WTC11 (cell line): ENCODE results near the gene RAMACL. TPM values are rescaled to one million over a fixed set of nuclear protein-coding genes. Genes with fewer than 3 reads are reported as not detected.

Experiments used
- ATAC-seq: fragments of 200-7000 bp; cut with Tn5 transposase; 2 replicates; pipeline ENCODE4 v1.10.0; 2021; ENCODE audit warnings: mild to moderate bottlenecking, moderate library complexity
- CTCF ChIA-PET: fragments of 300-600 bp; sonication (Branson Sonifier 250); formaldehyde crosslinking; loops from one replicate; lab custom pipeline; 2021; ENCODE audit warnings: antibody characterized with exemption; lab: Charles Lee
- POLR2A ChIA-PET: fragments of 350-600 bp; sonication (Branson Sonifier 250); formaldehyde crosslinking; loops from one replicate; lab custom pipeline; 2021; ENCODE audit warnings: antibody characterized with exemption; lab: Charles Lee
- DNase-seq: peaks from one replicate; pipeline ENCODE4 v3.0.0; 2021; ENCODE audit warnings: low spot score
- H3K27ac Mint-ChIP-seq: 2 replicates; pipeline ENCODE4 v1.8.0; 2021; ENCODE audit warnings: mixed read lengths
- H3K27me3 Mint-ChIP-seq: 2 replicates; pipeline ENCODE4 v1.8.0; 2021; ENCODE audit warnings: low read depth, mild to moderate bottlenecking, moderate library complexity, mixed read lengths
- H3K36me3 Mint-ChIP-seq: 2 replicates; pipeline ENCODE4 v1.8.0; 2021; ENCODE audit warnings: mixed read lengths
- H3K4me1 Mint-ChIP-seq: 2 replicates; pipeline ENCODE4 v1.8.0; 2022; ENCODE audit warnings: mixed read lengths
- H3K4me3 Mint-ChIP-seq: 2 replicates; pipeline ENCODE4 v1.8.0; 2021; ENCODE audit warnings: mild to moderate bottlenecking, moderate library complexity, mixed read lengths
- H3K9me3 Mint-ChIP-seq: 2 replicates; pipeline ENCODE4 v1.8.0; 2021; ENCODE audit warnings: mixed read lengths
- CBFB ChIP-seq: sonication (generic); formaldehyde crosslinking; IDR thresholded peaks from 2 replicates; pipeline ENCODE4 v1.8.1; 2022; ENCODE audit warnings: mild to moderate bottlenecking, low read depth, missing genetic modification reagents
- CREB1 ChIP-seq: sonication (generic); formaldehyde crosslinking; IDR thresholded peaks from 2 replicates; pipeline ENCODE4 v1.8.0; 2023; ENCODE audit warnings: mild to moderate bottlenecking, missing genetic modification reagents
- CREM ChIP-seq: sonication (generic); formaldehyde crosslinking; IDR thresholded peaks from 2 replicates; pipeline ENCODE4 v1.8.1; 2022; ENCODE audit warnings: mild to moderate bottlenecking, missing genetic modification reagents, moderate library complexity
- EMX1 ChIP-seq: fragments of 250-450 bp; sonication (Bioruptor Pico); IDR thresholded peaks from 2 replicates; pipeline ENCODE4 v1.8.0; 2021; ENCODE audit warnings: mild to moderate bottlenecking
- FOXK1 ChIP-seq: sonication (generic); formaldehyde crosslinking; IDR thresholded peaks from 2 replicates; pipeline ENCODE4 v1.8.0; 2022; ENCODE audit warnings: mild to moderate bottlenecking, moderate library complexity, missing genetic modification reagents
- GRHL2 ChIP-seq: fragments of 250-450 bp; sonication (Bioruptor Pico); IDR thresholded peaks from 2 replicates; pipeline ENCODE4 v1.8.0; 2022; ENCODE audit warnings: mild to moderate bottlenecking, moderate library complexity; ENCODE audit not compliant: insufficient replicate concordance, severe bottlenecking
- MYBL2 ChIP-seq: sonication (generic); formaldehyde crosslinking; IDR thresholded peaks from 2 replicates; pipeline ENCODE4 v1.8.1; 2023; ENCODE audit warnings: mild to moderate bottlenecking, moderate library complexity, missing genetic modification reagents
- NR1H2 ChIP-seq: sonication (generic); formaldehyde crosslinking; IDR thresholded peaks from 2 replicates; pipeline ENCODE4 v1.9.0; 2021; ENCODE audit warnings: mild to moderate bottlenecking, moderate library complexity, missing genetic modification reagents
- NR2C2 ChIP-seq: sonication (generic); formaldehyde crosslinking; IDR thresholded peaks from 2 replicates; pipeline ENCODE4 v1.8.0; 2022; ENCODE audit warnings: mild to moderate bottlenecking, missing genetic modification reagents
- PRDM15 ChIP-seq: sonication (generic); formaldehyde crosslinking; IDR thresholded peaks from 2 replicates; pipeline ENCODE4 v1.8.0; 2022; ENCODE audit warnings: missing genetic modification reagents
- SP1 ChIP-seq: sonication (generic); formaldehyde crosslinking; conservative IDR thresholded peaks from 2 replicates; pipeline ENCODE4 v1.8.1; 2022; ENCODE audit warnings: missing genetic modification reagents
- TCF7 ChIP-seq: sonication (generic); formaldehyde crosslinking; IDR thresholded peaks from 2 replicates; pipeline ENCODE4 v1.8.0; 2022; ENCODE audit warnings: mild to moderate bottlenecking, low read depth, missing genetic modification reagents, moderate library complexity
- ZBTB21 ChIP-seq: sonication (generic); formaldehyde crosslinking; IDR thresholded peaks from 2 replicates; pipeline ENCODE4 v1.8.1; 2023; ENCODE audit warnings: mild to moderate bottlenecking, missing genetic modification reagents, borderline replicate concordance
- ZNF219 ChIP-seq: sonication (generic); formaldehyde crosslinking; IDR thresholded peaks from 2 replicates; pipeline ENCODE4 v1.8.0; 2023; ENCODE audit warnings: missing genetic modification reagents, mild to moderate bottlenecking, borderline replicate concordance
- ZNF232 ChIP-seq: sonication (generic); formaldehyde crosslinking; IDR thresholded peaks from 2 replicates; pipeline ENCODE4 v1.8.0; 2022; ENCODE audit warnings: mild to moderate bottlenecking, missing genetic modification reagents
- ZNF281 ChIP-seq: sonication (generic); formaldehyde crosslinking; IDR thresholded peaks from 2 replicates; pipeline ENCODE4 v1.8.0; 2023; ENCODE audit warnings: mild to moderate bottlenecking, missing genetic modification reagents
- ZNF416 ChIP-seq: fragments of 250-450 bp; sonication (Bioruptor Pico); IDR thresholded peaks from 2 replicates; pipeline ENCODE4 v1.9.0; 2021; ENCODE audit warnings: mild to moderate bottlenecking, inconsistent platforms
- ZNF671 ChIP-seq: fragments of 250-450 bp; sonication (Bioruptor Pico); IDR thresholded peaks from 2 replicates; pipeline ENCODE4 v1.8.0; 2021; ENCODE audit warnings: mild to moderate bottlenecking
- total RNA-seq: library from RNA; stranded (reverse); gene quantifications from 3 replicates; pipeline ENCODE4 v1.2.3, GENCODE V29; 2021
- TF ChIP-seq, protein P1 (sequence below): sonication (generic); formaldehyde crosslinking; IDR thresholded peaks from 2 replicates; pipeline ENCODE4 v1.8.0; 2022; ENCODE audit warnings: mild to moderate bottlenecking, missing genetic modification reagents
- TF ChIP-seq, protein P2 (sequence below): fragments of 250-450 bp; sonication (Bioruptor Pico); IDR thresholded peaks from 2 replicates; pipeline ENCODE4 v1.9.0; 2021; ENCODE audit warnings: moderate library complexity, mild to moderate bottlenecking, inconsistent platforms, borderline replicate concordance
- TF ChIP-seq, protein P3 (sequence below): sonication (generic); formaldehyde crosslinking; IDR thresholded peaks from 2 replicates; pipeline ENCODE4 v1.8.1; 2022; ENCODE audit warnings: mild to moderate bottlenecking, moderate library complexity, missing genetic modification reagents

RAMACL gene
- total RNA-seq, 1 experiment from 2014 or later, result 0.79 TPM

DNA sequence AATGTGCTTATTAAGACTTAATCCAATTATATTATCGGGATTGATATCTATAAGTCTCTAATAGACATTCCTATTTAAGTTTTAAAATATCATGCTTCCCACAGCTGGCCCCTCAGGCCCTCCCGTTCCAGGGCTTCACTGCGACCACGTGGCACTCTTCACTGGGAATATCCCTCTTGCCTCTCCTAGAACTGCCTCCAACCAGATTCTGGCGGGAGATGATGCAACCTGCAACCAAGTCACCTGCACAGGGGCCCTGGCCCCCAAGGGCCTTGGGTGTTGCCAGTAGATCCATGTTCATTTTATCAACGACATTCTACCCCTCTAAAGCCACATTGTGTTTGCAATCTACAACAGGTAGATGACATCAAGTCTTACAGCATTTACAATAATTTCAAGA, 18.4 kb upstream of the RAMACL start:
- TF ChIP-seq MYBL2, result no peak
- TF ChIP-seq, protein P1, sequence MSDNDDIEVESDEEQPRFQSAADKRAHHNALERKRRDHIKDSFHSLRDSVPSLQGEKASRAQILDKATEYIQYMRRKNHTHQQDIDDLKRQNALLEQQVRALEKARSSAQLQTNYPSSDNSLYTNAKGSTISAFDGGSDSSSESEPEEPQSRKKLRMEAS (CRISPR knock-in tag), result peak; percentile 57; the same call in 1 of the 2 replicates
- CTCF ChIA-PET, result no interaction called here
- no peaks in the 10 kb centered on the region for H3K9me3 Mint-ChIP-seq
- no peak for ATAC-seq
- DNase-seq, result no peak
- no peak overlapping the region for H3K27ac Mint-ChIP-seq
- no peaks in the 10 kb centered on the region for H3K36me3 Mint-ChIP-seq
- no peaks in the 10 kb centered on the region for H3K27me3 Mint-ChIP-seq
- POLR2A ChIA-PET, result no interaction called here
- no peak overlapping the region for H3K4me3 Mint-ChIP-seq
- H3K4me1 Mint-ChIP-seq, result peaks cover 24% of the 10 kb centered on the region

GRCh38 chr6:166604328-166604727, 17.9 kb upstream of the RAMACL start:
- ChIA-PET POLR2A (no interaction called here), CTCF (no interaction called here)
- H3K36me3 Mint-ChIP-seq, result no peaks in the 10 kb centered on the region
- no peaks in the 10 kb centered on the region for H3K27me3 Mint-ChIP-seq
- no peak overlapping the region for H3K27ac Mint-ChIP-seq
- ATAC-seq (no peak), DNase-seq (no peak)
- no peaks in the 10 kb centered on the region for H3K9me3 Mint-ChIP-seq
- H3K4me3 Mint-ChIP-seq, result no peak overlapping the region
- TF ChIP-seq SP1 (no peak), PRDM15 (no peak), ZNF416 (CRISPR knock-in tag) (no peak), ZNF281 (CRISPR knock-in tag) (no peak), ZNF232 (CRISPR knock-in tag) (no peak), EMX1 (CRISPR knock-in tag) (no peak), NR1H2 (no peak), FOXK1 (CRISPR knock-in tag) (no peak), NR2C2 (CRISPR knock-in tag) (no peak), ZNF671 (CRISPR knock-in tag) (no peak), CBFB (CRISPR knock-in tag) (no peak), TCF7 (CRISPR knock-in tag) (no peak), ZBTB21 (CRISPR knock-in tag) (no peak), CREM (CRISPR knock-in tag) (no peak), ZNF219 (CRISPR knock-in tag) (no peak), CREB1 (CRISPR knock-in tag) (no peak), GRHL2 (CRISPR knock-in tag) (no peak)
- TF ChIP-seq, protein P2, sequence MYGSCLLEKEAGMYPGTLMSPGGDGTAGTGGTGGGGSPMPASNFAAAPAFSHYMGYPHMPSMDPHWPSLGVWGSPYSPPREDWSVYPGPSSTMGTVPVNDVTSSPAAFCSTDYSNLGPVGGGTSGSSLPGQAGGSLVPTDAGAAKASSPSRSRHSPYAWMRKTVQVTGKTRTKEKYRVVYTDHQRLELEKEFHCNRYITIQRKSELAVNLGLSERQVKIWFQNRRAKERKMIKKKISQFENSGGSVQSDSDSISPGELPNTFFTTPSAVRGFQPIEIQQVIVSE, result no peak
- TF ChIP-seq, protein P3, sequence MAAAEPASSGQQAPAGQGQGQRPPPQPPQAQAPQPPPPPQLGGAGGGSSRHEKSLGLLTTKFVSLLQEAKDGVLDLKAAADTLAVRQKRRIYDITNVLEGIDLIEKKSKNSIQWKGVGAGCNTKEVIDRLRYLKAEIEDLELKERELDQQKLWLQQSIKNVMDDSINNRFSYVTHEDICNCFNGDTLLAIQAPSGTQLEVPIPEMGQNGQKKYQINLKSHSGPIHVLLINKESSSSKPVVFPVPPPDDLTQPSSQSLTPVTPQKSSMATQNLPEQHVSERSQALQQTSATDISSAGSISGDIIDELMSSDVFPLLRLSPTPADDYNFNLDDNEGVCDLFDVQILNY (CRISPR knock-in tag), result no peak
- peaks cover 26% of the 10 kb centered on the region for H3K4me1 Mint-ChIP-seq
